GM06990 (cell line): Measurements from ENCODE around the gene TSGA10.

Experiments
- DNase-seq: peaks from one replicate; pipeline ENCODE4 v3.0.0-alpha.2; 2011; ENCODE audit not compliant: insufficient read length; ENCODE audit errors: extremely low read depth
- H3K27me3 ChIP-seq: replicated peaks from 2 replicates; pipeline ENCODE4 v1.6.0; 2011; ENCODE audit warnings: low read length; ENCODE audit not compliant: control insufficient read depth, insufficient read depth
- H3K36me3 ChIP-seq: 2 replicates; pipeline ENCODE4 v1.5.1; 2011; ENCODE audit warnings: low read length; ENCODE audit not compliant: control insufficient read depth, insufficient read depth
- H3K4me3 ChIP-seq: replicated peaks from 2 replicates; pipeline ENCODE4 v1.5.1; 2011; ENCODE audit warnings: low read depth, mild to moderate bottlenecking, control low read depth, low read length
- CTCF ChIP-seq: IDR thresholded peaks from 2 replicates; pipeline ENCODE4 v1.5.1; 2011; ENCODE audit warnings: low read length, control low read depth, mild to moderate bottlenecking, inconsistent platforms; ENCODE audit not compliant: insufficient read depth, poor library complexity, severe bottlenecking

Gene TSGA10

GRCh38 chr2:99158599-99158998 is 3.9 kb upstream of the TSGA10 start:
- no peaks in the 10 kb centered on the region for H3K36me3 ChIP-seq
- no peak for TF ChIP-seq CTCF
- no peak for DNase-seq
- H3K27me3 ChIP-seq: no peaks in the 10 kb centered on the region
- H3K4me3 ChIP-seq: no peak overlapping the region

- Histone ChIP-seq H3K4me3 (no peak overlapping the region), H3K27me3 (no peaks in the 10 kb centered on the region), H3K36me3 (no peaks in the 10 kb centered on the region)
- TF ChIP-seq CTCF: no peak
- DNase-seq: no peak
Measured at GRCh38 chr2:99156891-99157290, 2.1 kb upstream of the TSGA10 start.

- no peaks in the 10 kb centered on the region for H3K36me3 ChIP-seq
- DNase-seq: no peak
- peak overlapping the region; percentile 84 for H3K4me3 ChIP-seq
- TF ChIP-seq CTCF: no peak
- no peaks in the 10 kb centered on the region for H3K27me3 ChIP-seq
Measured at GRCh38 chr2:99153921-99154604, 679 bp downstream of the TSGA10 start.

- Histone ChIP-seq H3K4me3 (no peak overlapping the region), H3K36me3 (no peaks in the 10 kb centered on the region), H3K27me3 (no peaks in the 10 kb centered on the region)
- no peak for TF ChIP-seq CTCF
- no peak for DNase-seq
Measured at GRCh38 chr2:99152199-99152895, 2.4 kb downstream of the TSGA10 start.

GRCh38 chr2:99150706-99151105 is 4.0 kb downstream of the TSGA10 start:
- H3K4me3 ChIP-seq: no peak overlapping the region
- TF ChIP-seq CTCF: no peak
- no peaks in the 10 kb centered on the region for H3K27me3 ChIP-seq
- DNase-seq: no peak
- H3K36me3 ChIP-seq: no peaks in the 10 kb centered on the region
